Vagina (tissue), 2 donors: ENCODE measurements around the gene CASKIN1.

Experiments used
- POLR2A ChIP-seq, 2 donors: fragments of 450-650 bp; IDR thresholded peaks; one replicate each; pipeline ENCODE4 v1.6.1; 2017; ENCODE audit warnings: antibody characterized with exemption in 2 of 2, mild to moderate bottlenecking in 2 of 2, moderate library complexity in 2 of 2
- POLR2AphosphoS5 ChIP-seq, 2 donors: sonication (generic); formaldehyde crosslinking; IDR thresholded peaks; one replicate each; pipeline ENCODE4 v1.9.0; 2017; ENCODE audit warnings: antibody characterized with exemption in 2 of 2, mild to moderate bottlenecking in 2 of 2, low read depth in 1 of 2; ENCODE audit not compliant: insufficient read depth in 1 of 2
- TF ChIP-seq, protein P1 (sequence below), 3 experiments: fragments of 450-650 bp in 2 of 3; fragments of 200-600 bp in 1 of 3; sonication (generic) in 1 of 3; IDR thresholded peaks; one replicate each; pipeline ENCODE4 v1.5.1; 2017 to 2019; ENCODE audit warnings: antibody characterized with exemption in 3 of 3, mild to moderate bottlenecking in 2 of 3, moderate library complexity in 2 of 3

DNA sequence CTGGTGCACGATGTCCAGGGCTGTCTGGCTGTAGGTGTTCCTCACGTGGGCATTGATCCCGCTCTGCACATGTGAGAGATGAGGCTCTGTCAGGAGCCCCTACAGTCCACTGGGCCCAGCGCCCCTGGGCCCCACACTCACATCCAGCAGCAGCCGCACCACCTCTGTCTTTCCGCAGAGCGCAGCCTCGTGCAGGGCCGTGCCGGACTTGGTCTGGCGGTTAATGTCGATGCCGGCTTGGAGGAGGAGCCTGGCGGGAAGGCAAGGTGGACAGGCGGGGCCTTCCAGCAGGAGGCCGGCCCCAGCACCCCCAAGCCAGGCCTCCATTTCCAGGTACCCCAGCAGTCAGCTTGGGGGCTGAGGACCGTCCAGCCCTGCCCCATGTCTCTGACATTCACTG, 9.2 kb downstream of the CASKIN1 start:
- TF ChIP-seq, protein P1, sequence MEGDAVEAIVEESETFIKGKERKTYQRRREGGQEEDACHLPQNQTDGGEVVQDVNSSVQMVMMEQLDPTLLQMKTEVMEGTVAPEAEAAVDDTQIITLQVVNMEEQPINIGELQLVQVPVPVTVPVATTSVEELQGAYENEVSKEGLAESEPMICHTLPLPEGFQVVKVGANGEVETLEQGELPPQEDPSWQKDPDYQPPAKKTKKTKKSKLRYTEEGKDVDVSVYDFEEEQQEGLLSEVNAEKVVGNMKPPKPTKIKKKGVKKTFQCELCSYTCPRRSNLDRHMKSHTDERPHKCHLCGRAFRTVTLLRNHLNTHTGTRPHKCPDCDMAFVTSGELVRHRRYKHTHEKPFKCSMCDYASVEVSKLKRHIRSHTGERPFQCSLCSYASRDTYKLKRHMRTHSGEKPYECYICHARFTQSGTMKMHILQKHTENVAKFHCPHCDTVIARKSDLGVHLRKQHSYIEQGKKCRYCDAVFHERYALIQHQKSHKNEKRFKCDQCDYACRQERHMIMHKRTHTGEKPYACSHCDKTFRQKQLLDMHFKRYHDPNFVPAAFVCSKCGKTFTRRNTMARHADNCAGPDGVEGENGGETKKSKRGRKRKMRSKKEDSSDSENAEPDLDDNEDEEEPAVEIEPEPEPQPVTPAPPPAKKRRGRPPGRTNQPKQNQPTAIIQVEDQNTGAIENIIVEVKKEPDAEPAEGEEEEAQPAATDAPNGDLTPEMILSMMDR (IDR thresholded peaks at IDR 0.05), result no peak
- TF ChIP-seq POLR2A (IDR thresholded peaks at IDR 0.05), result no peak
- no peak for TF ChIP-seq POLR2AphosphoS5 (IDR thresholded peaks at IDR 0.05; ENCODE audit: insufficient read depth in 1 of 2, low read depth in 1 of 2)
